Measurements from ENCODE around the gene STK24. TPM values are rescaled to one million over a fixed set of nuclear protein-coding genes. Genes with fewer than 3 reads are reported as not detected.

The STK24 gene
- total and polyA plus RNA-seq, 10 of the 15 experiments (the other 5 are each of a cell fraction or from before 2014, with no cell fraction given), result 7.5 to 115 (median 52.9) TPM

- TF ChIP-seq NR2C2 (IDR thresholded peaks at IDR 0.05; ENCODE audit: borderline replicate concordance, control insufficient read depth, insufficient read length, low read depth) (no peak), ZNF24 (IDR thresholded peaks at IDR 0.05) (no peak; the same call in 1 of the 2 replicates), RB1 (IDR thresholded peaks at IDR 0.05; ENCODE audit: borderline replicate concordance) (0 out of 2 replicates have a peak, but pooled peaks have one; percentile 40), DPF2 (IDR thresholded peaks at IDR 0.05) (peak; percentile 89), SPI1 (IDR thresholded peaks at IDR 0.05; ENCODE audit: borderline replicate concordance, insufficient read depth, low read depth, low read length) (peak; percentile 24; the same call in 1 of the 2 replicates), CBX3 (IDR thresholded peaks at IDR 0.05; ENCODE audit: borderline replicate concordance, low read depth) (no peak), FOXM1 (IDR thresholded peaks at IDR 0.05; ENCODE audit: low read depth, low read length) (no peak), ZBTB4 (CRISPR knock-in tag; IDR thresholded peaks at IDR 0.05) (no peak), ZBED1 (IDR thresholded peaks at IDR 0.05; ENCODE audit: borderline replicate concordance) (no peak), NFYB (IDR thresholded peaks at IDR 0.05; ENCODE audit: insufficient read depth, low read depth, low read length) (no peak), NR2F1 (conservative IDR thresholded peaks at IDR 0.05) (peak; percentile 59; the same call in 1 of the 2 replicates), SUPT20H (IDR thresholded peaks at IDR 0.05; ENCODE audit: borderline replicate concordance, control insufficient read depth, low read depth, low read length) (no peak), SMAD5 (IDR thresholded peaks at IDR 0.05; ENCODE audit: low read depth) (no peak), CHD4 (IDR thresholded peaks at IDR 0.05) (no peak), EP300 (IDR thresholded peaks at IDR 0.05; ENCODE audit: borderline replicate concordance in 1 of 2, control insufficient read depth in 1 of 2, low read depth in 2 of 2, low read length in 2 of 2) (peak; percentile 46 to 82; a peak in 3 of 4 replicates), WRNIP1 (IDR thresholded peaks at IDR 0.05; ENCODE audit: borderline replicate concordance, low read depth, low read length) (peak; percentile 44; the same call in 1 of the 2 replicates), NBN (IDR thresholded peaks at IDR 0.05) (peak; percentile 82), SIN3A (IDR thresholded peaks at IDR 0.05; ENCODE audit: low read depth, low read length) (no peak), TCF3 (IDR thresholded peaks at IDR 0.05; ENCODE audit: borderline replicate concordance, insufficient read depth, low read depth, low read length) (no peak), ZZZ3 (IDR thresholded peaks at IDR 0.05; ENCODE audit: control insufficient read depth, insufficient read length, low read depth) (no peak), RUNX3 (IDR thresholded peaks at IDR 0.05; ENCODE audit: low read length) (peak; percentile 91), E2F4 (IDR thresholded peaks at IDR 0.05; ENCODE audit: low read depth, low read length) (no peak), ELK1 (IDR thresholded peaks at IDR 0.05; ENCODE audit: low read depth, low read length) (no peak)
Measured at GRCh38 chr13:98504371-98504963, 72.4 kb downstream of the STK24 start (continued).
